Astrocyte of the hippocampus (primary cell): ENCODE results near the gene GRK7.
"Not testable (repeated sequence)": the region's sequence is repeated elsewhere in the genome, so short reads cannot be mapped to it uniquely, and the experiment has no call there.

ENCODE experiments used
- DNase-seq: peaks from one replicate; pipeline ENCODE4 v3.0.0; 2011; ENCODE audit warnings: low read depth, low spot score

Gene GRK7

GRCh38 chr3:141754032-141754431 is 9.2 kb upstream of the GRK7 start:
- no peak for DNase-seq

DNA sequence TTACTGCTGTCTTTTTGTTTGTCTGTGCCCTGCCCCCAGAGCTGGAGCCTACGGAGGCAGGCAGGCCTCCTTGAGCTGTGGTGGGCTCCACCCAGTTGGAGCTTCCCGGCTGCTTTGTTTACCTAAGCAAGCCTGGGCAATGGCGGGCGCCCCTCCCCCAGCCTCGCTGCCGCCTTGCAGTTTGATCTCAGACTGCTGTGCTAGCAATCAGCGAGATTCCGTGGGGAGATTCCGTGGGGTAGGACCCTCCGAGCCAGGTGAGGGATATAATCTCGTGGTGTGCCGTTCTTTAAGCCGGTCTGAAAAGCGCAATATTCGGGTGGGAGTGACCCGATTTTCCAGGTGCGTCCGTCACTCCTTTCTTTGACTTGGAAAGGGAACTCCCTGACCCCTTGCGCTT is 656 bp upstream of the GRK7 start:
- not testable (repeated sequence) for DNase-seq

GRCh38 chr3:141764045-141764444 is 837 bp downstream of the GRK7 start:
- DNase-seq, result no peak

DNA sequence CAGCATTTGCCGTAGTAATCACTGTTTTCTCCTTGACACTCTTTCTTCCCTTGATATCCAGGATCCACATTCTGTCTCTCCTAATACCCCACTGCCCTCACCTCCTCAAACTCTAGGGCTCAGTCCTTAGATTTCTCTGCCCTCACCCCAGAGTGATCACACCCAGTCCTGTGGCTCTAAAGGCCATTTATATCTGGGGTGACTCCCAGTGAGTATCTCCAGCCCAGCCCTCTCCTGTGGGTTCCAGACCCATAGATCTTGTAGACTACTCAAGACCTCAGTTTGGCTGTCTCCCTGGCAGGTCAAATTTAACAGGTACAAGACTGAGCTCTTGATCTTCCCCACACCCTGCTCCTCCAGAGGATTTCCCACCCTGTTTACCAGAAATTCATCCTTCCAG is 1.3 kb downstream of the GRK7 start:
- DNase-seq, result no peak

DNA sequence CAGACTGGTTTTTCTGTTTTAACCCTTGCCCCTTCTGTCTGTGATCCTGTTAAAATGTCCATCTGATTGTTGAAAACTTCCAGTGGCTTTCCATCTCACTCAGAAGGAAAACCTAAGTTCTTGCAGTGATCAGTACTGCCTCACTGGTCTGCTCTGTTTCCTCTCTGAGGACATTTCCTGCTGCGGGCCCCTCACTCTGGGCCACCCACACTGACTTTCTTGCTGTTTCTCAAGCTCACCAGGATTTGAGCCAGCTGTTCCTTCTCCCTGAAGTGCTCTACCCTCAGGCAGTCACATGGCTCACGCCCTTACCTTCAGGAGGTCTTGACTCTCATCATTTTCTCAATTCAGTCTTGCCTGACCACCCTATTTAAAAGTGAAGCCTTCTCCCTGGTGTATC is 1.8 kb downstream of the GRK7 start:
- no peak for DNase-seq

DNA sequence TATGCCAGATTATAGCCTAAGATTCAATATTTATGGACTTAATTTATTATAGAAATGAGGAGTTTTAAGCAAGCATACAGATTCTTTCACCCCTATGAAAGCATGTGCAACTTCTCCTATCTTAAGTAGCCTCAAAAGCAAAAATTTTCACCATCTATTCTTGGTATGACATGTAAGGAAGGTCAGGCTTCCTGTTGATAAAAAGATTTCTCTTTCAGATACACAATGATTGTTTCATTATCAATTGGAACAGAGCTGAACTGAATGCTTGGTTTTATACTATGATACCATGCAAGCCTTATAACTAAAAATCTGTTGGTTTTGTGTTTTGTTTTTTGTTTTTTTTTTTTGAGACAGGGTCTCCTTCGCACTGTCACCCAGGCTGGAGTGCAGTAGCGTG is 3.9 kb downstream of the GRK7 start:
- no peak for DNase-seq

- DNase-seq, result peak; percentile 59
Measured at GRCh38 chr3:141769221-141769894, 6.2 kb downstream of the GRK7 start.

GRCh38 chr3:141773676-141774075 is 10.5 kb downstream of the GRK7 start:
- DNase-seq, result no peak

DNA sequence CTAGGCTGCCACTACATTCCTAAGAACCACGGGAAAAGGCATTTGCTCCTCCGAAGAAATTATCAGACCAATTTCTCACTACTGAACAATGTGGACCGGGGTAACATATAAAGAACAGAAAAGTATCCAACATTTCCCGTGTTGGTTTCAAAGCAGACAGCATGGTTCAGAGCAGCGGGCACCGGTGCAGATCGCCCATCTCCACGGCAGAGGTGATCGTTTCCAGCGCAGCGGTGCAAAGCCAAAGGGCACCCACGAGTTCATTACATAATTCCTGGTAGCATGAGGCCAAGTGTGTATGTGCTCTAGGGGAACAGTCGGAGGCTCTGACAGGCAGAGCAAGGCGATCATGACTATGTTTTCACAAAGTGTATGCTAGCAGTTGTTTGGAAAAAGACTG is 13.2 kb downstream of the GRK7 start:
- DNase-seq, result no peak

GRCh38 chr3:141776885-141777284 is 13.7 kb downstream of the GRK7 start:
- no peak for DNase-seq

GRCh38 chr3:141777957-141778813 is 15.0 kb downstream of the GRK7 start:
- no peak for DNase-seq

- DNase-seq, result no peak
Measured at GRCh38 chr3:141779667-141780066, 16.5 kb downstream of the GRK7 start.

DNA sequence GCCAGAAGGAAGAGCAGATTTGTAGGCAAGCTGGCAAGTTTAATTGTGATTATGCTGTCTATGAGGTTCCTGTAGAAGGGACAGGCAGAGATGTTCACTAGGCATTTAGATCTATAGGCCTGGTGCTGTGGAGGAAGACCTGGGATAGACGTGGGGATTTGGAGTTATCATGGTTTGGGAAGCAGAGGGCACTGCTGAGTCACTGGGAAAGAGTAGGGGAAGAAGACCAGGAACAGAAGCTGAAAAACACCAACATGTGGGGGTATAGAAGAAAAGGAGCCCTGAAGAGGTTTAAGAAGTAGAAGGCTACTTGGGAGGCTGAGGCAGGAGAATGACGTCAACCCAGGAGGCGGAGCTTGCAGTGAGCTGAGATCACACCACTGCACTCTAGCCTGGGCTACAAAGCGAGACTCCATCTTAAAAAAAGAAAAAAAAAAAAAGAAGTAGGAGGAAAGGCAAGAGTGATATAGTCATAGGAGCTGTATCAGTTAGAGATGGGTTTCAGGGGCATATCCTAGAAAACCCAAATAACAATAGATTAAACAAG is 19.3 kb downstream of the GRK7 start:
- DNase-seq, result no peak

- DNase-seq, result no peak
Measured at GRCh38 chr3:141783632-141784031, 20.4 kb downstream of the GRK7 start.

- no peak for DNase-seq
Measured at GRCh38 chr3:141784096-141784495, 20.9 kb downstream of the GRK7 start.

DNA sequence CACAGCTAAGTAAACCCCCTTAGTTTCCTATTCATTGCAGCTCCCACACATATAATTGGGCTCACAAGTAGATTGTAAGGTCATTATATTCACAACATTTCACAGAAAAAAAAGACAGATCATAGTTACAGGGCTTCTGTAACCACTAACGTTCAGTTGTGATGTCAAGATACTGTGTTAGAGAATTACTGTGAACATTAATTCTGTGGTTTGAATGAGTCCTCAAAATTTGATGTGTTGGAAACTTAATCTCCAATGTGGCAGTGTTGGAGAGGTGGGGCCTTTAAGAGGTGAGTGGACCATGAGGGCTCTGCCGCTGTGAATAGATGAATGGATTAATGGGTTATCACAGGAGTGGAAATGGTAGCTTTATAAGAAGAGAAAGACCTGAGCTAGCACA is 21.3 kb downstream of the GRK7 start:
- no peak for DNase-seq

DNA sequence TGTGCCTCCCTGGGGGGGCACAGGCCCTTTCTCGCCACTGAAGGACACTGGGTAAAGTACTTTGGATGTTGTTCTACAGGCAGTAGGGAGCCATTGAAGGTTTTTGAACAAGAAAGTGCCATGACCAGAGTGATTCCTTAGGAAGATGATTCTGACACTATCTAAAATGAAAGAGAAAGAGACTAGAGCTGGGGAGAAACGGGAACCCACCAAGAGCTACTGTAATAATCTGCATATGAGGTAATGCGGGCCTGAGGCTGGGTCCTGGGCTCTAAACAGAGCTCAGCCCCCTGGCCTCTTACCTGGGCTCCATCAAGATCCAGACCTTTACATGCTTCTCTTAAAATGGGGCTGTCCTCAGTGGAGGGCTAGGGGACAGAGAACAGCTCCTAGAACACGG is 24.9 kb downstream of the GRK7 start:
- no peak for DNase-seq

DNA sequence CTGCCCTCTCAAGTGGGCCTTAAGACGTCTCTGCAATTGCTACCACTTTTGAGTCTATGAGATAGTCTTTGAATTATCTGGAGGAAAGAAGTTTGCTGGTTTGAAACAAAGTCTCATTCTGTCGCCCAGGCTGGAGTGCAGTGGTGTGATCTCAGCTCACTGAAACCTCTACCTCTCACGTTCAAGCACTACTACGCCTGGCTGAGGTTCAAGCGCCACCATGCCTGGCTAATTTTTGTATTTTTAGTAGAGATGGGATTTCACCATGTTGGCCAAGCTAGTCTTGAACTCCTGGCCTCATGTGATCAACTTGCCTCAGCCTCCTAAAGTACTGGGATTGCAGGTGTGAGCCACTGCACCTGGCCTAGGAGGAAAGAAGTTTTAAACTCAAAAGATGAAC is 25.5 kb downstream of the GRK7 start:
- DNase-seq, result not testable (repeated sequence)

- no peak for DNase-seq
Measured at GRCh38 chr3:141789281-141789680, 26.1 kb downstream of the GRK7 start.

DNA sequence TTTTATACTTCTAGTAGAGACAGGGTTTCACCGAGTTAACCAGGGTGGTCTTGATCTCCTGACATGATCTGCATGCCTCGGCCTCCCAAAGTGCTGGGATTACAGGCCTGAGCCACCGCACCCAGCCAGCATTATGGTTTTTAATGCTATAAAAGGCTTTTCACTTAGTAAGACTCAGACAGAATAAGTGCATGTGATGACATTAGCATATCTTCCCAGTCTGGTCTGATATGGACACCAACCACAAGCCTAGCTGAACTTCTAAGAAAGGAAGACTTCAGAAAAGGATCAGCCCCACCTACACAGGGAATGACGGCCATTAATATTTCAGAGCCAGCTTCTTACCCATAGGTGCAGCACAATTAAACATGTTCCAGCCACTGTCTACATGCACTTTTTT is 27.0 kb downstream of the GRK7 start:
- no peak for DNase-seq

DNA sequence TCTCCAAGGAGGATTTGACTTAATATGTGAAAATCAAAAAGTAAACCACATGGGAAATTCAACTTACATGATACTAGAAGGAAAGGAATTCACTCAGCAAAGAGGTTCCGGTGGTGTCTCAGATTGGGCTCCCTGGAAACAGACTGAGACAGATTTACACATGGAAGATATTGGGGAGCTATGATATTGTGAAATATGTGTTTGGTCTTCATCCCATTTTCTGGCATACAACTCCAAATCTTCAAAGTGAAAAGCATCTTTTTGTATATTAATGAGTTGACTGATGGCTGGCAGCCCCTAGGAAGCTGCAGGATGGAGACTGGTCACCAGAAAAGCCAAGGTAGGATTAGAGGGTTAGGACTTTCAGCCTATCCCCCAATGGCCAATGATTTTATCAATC is 29.3 kb downstream of the GRK7 start:
- DNase-seq, result no peak

GRCh38 chr3:141793476-141794260 is 30.5 kb downstream of the GRK7 start:
- DNase-seq, result no peak
